ENCODE data around the gene EIF3J.
"Not testable (repeated sequence)": the region's sequence is repeated elsewhere in the genome, so short reads cannot be mapped to it uniquely, and the experiment has no call there.

Gene EIF3J

DNA sequence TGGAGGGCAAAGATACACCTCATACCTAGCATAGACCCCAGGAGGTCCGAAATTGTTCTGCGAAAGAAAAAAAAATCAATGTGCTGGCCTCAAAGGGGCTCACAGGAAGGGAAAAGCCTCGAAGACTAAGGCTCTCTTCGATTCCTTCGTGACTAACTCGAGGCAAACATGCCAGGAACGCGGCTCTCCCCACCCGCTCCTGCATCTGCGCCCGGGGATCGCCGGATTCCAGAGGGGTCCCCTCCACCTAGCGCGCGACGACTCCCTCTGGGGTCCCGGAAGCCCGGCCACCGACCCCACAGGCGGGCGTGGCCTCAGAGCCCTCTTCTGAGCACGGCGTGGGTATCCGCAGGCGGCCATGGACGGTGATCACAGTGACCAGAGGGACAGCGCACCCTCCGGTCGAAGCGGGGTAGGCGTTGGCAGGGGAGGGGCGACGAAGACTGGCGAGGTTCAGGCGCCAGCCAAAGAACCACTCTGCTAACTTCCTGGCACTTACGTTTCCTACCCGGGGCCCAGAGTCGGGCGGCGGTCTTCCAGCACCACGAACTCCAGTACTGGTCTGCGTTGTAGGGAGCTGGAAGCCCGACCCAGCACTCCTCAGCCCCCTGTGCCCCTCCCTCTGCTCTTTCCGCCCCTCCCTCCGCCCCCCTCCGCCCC, 515 bp upstream of the EIF3J start:
- ChIA-PET POLR2A (interaction anchor here (0.8 to 1.1 kb wide), 3 partner anchors 8 to 177 kb away, joined by 3 read pairs; no protein-coding TSS in a partner anchor), CTCF (interaction anchor here (1.0 to 2.1 kb wide), 2 partner anchors 9 to 10 kb away, joined by 7 to 15 read pairs; no protein-coding TSS in a partner anchor)
- TF ChIP-seq, protein P1, sequence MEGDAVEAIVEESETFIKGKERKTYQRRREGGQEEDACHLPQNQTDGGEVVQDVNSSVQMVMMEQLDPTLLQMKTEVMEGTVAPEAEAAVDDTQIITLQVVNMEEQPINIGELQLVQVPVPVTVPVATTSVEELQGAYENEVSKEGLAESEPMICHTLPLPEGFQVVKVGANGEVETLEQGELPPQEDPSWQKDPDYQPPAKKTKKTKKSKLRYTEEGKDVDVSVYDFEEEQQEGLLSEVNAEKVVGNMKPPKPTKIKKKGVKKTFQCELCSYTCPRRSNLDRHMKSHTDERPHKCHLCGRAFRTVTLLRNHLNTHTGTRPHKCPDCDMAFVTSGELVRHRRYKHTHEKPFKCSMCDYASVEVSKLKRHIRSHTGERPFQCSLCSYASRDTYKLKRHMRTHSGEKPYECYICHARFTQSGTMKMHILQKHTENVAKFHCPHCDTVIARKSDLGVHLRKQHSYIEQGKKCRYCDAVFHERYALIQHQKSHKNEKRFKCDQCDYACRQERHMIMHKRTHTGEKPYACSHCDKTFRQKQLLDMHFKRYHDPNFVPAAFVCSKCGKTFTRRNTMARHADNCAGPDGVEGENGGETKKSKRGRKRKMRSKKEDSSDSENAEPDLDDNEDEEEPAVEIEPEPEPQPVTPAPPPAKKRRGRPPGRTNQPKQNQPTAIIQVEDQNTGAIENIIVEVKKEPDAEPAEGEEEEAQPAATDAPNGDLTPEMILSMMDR (IDR thresholded peaks at IDR 0.05; ENCODE audit: control extremely low read depth, extremely low read depth, low read depth, missing control alignments), result peak; percentile 39
- no peak for DNase-seq (ENCODE audit: extremely low spot score)

DNA sequence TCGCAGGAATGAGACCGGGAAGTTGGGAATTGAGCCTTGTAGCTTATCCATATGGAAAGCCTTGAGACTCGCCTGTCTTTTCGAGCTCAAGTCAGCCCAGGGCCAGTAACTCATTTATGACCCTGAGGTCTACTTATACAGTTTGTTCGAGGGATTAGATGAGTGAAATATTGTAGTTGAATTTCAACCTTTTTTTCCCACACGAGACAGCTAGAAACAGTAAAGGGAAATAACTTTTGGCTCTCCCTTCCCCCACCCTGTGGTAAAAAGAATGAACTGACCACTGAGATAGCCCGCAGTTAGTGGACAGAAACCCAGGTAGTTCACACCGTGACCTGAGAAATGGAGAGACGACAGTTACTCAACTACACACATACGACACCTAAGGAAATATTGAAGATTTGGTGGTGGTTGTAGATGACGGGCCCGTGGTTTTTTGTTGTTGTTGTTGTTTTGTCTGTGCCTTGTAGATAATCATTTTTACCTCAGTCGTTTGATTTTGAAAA, 841 bp downstream of the EIF3J start:
- TF ChIP-seq, protein P1 (IDR thresholded peaks at IDR 0.05; ENCODE audit: control extremely low read depth, extremely low read depth, low read depth, missing control alignments), result no peak
- ChIA-PET CTCF (interaction anchor here (1.3 to 2.1 kb wide), 3 partner anchors 9 to 55 kb away, joined by 3 to 15 read pairs (median 5); no protein-coding TSS in a partner anchor), POLR2A (interaction anchor here (1.1 to 1.5 kb wide), 2 partner anchors 176 to 189 kb away, joined by 3 read pairs; no protein-coding TSS in a partner anchor)
- no peak for DNase-seq (ENCODE audit: extremely low spot score)

GRCh38 chr15:44541282-44541958, 4.5 kb downstream of the EIF3J start:
- CTCF ChIA-PET, result no interaction called here
- no peak for DNase-seq (ENCODE audit: extremely low spot score)
- TF ChIP-seq, protein P1 (IDR thresholded peaks at IDR 0.05; ENCODE audit: control extremely low read depth, extremely low read depth, low read depth, missing control alignments), result no peak
- POLR2A ChIA-PET, result interaction anchor here (0.6 kb wide), 1 partner anchor 8 kb away, joined by 4 read pairs; no protein-coding TSS in a partner anchor

- ChIA-PET CTCF (interaction anchor here (1.2 kb wide), 1 partner anchor 116 kb away, joined by 3 read pairs; the partner anchor contains the start of gene CTDSPL2), POLR2A (no interaction called here)
- TF ChIP-seq, protein P1 (IDR thresholded peaks at IDR 0.05; ENCODE audit: control extremely low read depth, extremely low read depth, low read depth, missing control alignments), result no peak
- no peak for DNase-seq (ENCODE audit: extremely low spot score)
Measured at GRCh38 chr15:44542596-44542995, 5.6 kb downstream of the EIF3J start.

- POLR2A ChIA-PET, result interaction anchor here (0.6 to 0.7 kb wide), 3 partner anchors 115 to 555 kb away, joined by 4 to 9 read pairs (median 9); no protein-coding TSS in a partner anchor
- not testable (repeated sequence) for DNase-seq (ENCODE audit: extremely low spot score)
- CTCF ChIA-PET, result interaction anchor here (1.4 to 3.6 kb wide), 6 partner anchors 7 to 268 kb away, joined by 3 to 22 read pairs (median 9); partner anchors contain the start of gene EIF3J
Measured at GRCh38 chr15:44544745-44545144, 7.8 kb downstream of the EIF3J start.

DNA sequence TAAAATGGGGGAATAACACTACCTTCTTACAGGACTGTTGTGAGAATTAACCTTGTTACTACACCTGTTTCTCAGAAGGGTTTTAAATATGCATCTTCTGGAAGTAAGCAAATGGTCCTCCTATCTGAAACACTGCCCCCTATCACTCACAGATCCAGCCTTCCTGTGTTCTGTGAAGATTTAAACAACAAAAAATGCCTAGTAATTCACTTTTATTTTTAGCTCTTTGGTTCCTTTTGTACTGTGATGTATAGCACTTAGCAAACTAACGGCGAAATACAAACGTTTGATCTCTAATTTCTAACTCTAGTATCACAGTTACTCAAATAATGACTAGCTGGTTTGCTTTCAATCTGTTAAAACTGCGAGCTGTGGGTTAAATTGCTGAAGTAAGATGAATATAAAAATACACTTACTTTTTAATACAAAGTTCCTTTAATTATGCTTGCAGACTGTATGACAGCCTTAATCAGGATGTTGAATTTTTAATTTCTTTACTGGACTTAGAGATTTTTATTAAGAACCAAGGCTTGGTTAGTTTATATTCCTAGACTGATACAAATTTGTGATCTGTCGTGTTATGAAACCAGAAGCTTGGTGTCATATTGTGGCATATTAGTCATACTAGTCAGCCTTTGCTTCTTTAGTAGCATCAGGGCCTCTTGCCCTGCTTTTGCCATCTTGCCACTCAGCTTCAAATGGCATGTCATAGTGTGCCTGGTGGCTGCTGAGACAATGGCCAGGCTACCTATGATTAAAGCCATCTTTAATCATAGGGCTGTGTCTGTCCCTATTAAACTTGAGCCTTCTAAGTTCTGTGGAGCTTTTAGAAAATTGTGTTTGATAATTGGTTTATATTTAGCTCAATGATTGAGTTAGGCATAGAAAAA, 9.2 kb downstream of the EIF3J start:
- ChIA-PET POLR2A (interaction anchor here (0.6 to 1.2 kb wide), 3 partner anchors 8 to 13 kb away, joined by 3 to 4 read pairs (median 3); partner anchors contain the start of gene EIF3J), CTCF (interaction anchor here (0.6 to 3.6 kb wide), 18 partner anchors 9 to 267 kb away, joined by 3 to 22 read pairs (median 4); partner anchors contain the start of gene EIF3J)
- TF ChIP-seq, protein P1 (IDR thresholded peaks at IDR 0.05; ENCODE audit: control extremely low read depth, extremely low read depth, low read depth, missing control alignments), result peak; percentile 46
- peak; percentile 45 for DNase-seq (ENCODE audit: extremely low spot score)

DNA sequence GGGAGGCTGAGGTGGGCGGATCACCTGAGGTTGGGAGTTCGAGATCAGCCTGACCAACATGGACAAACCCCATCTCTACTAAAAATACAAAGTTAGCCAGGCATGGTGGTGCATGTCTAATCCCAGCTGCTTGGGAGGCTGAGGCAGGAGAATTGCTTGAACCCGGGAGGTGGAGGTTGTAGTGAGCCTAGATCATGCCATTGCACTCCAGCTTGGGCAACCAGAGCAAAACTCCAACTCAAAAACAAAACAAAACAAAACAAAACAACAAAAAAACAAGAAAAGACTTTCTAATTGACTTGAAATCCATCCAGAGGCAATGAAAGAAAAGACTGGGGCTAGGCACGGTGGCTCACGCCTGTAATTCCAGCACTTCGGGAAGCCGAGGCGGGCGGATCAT, 12.2 kb downstream of the EIF3J start:
- POLR2A ChIA-PET, result interaction anchor here (1.4 kb wide), 1 partner anchor 8 kb away, joined by 4 read pairs; no protein-coding TSS in a partner anchor
- CTCF ChIA-PET, result interaction anchor here (1.4 kb wide), 1 partner anchor 10 kb away, joined by 3 read pairs; no protein-coding TSS in a partner anchor

More for the DNA sequence above, 12.2 kb downstream of the EIF3J start:
- not testable (repeated sequence) for DNase-seq (ENCODE audit: extremely low spot score)
